Activated CD8-positive, alpha-beta T cell treated with anti-CD3 and anti-CD28 coated beads for 36 hours (primary cell): Measurements from ENCODE around the gene RASAL1. TPM values are rescaled to one million over a fixed set of nuclear protein-coding genes. Genes with fewer than 3 reads are reported as not detected.

Experiments
- ATAC-seq: fragments of 200-7000 bp; cut with Tn5 transposase; one replicate; pipeline ENCODE4 v1.10.0; 2021; ENCODE audit warnings: mild to moderate bottlenecking, moderate library complexity
- CTCF ChIA-PET: fragments of 350-600 bp; sonication (Branson Sonifier 250); formaldehyde crosslinking; loops from one replicate; lab custom pipeline; 2021; ENCODE audit warnings: antibody characterized with exemption; lab: Charles Lee
- POLR2A ChIA-PET: fragments of 350-600 bp; sonication (Branson Sonifier 250); formaldehyde crosslinking; loops from one replicate; lab custom pipeline; 2021; ENCODE audit warnings: antibody characterized with exemption; lab: Charles Lee
- DNase-seq: peaks from one replicate; pipeline ENCODE4 v3.0.0-alpha.2; 2020
- H3K27ac Mint-ChIP-seq: one replicate; pipeline ENCODE4 v1.8.0; 2021; ENCODE audit warnings: mild to moderate bottlenecking, mixed read lengths
- H3K27me3 Mint-ChIP-seq: one replicate; pipeline ENCODE4 v1.8.0; 2021; ENCODE audit warnings: mixed read lengths
- H3K36me3 Mint-ChIP-seq: one replicate; pipeline ENCODE4 v1.8.0; 2021; ENCODE audit warnings: low read depth, mixed read lengths
- H3K4me1 Mint-ChIP-seq: one replicate; pipeline ENCODE4 v1.8.0; 2021; ENCODE audit warnings: low read depth, mixed read lengths
- H3K4me3 Mint-ChIP-seq: one replicate; pipeline ENCODE4 v1.8.0; 2021; ENCODE audit warnings: mild to moderate bottlenecking, moderate library complexity, mixed read lengths
- H3K9me3 Mint-ChIP-seq: one replicate; pipeline ENCODE4 v1.8.0; 2021; ENCODE audit warnings: mixed read lengths
- intact Hi-C: fragments of 100-400 bp; cut with micrococcal nuclease; formaldehyde crosslinking; loops from one replicate; pipeline ENCODE4 v1.10.0; 2022
- total RNA-seq, 2 experiments: library from RNA; stranded (reverse); gene quantifications; one replicate each; pipeline ENCODE4 v1.2.3, GENCODE V29; 2021
- TF ChIP-seq, protein P1 (sequence below): fragments of 200-600 bp; IDR thresholded peaks from one replicate; pipeline ENCODE4 v1.8.0; 2022; ENCODE audit warnings: antibody characterized with exemption, mild to moderate bottlenecking

Gene RASAL1
- total RNA-seq, 2 experiments from 2014 or later = 9.8 to 12.4 TPM

DNA sequence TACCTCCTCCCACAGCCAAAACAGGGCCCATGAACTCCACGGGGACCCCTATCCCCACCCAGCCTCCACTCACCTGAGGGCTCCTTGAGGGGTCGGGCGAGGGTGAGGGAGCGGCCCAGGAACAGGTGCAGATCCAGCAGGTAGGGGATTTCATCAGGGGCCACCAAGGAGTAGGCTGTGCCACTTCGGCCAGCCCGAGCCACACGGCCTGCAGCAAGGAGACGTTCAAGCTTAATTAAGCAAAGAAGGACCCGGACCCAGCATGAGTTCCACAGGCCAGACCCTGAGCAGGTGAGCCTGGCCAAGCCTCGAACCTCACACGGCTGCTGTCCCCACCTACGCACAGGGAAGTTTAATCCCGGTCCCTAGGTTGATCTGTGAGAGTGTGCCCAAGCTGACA, 34.1 kb upstream of the RASAL1 start:
- POLR2A ChIA-PET = interaction anchor here (1.1 to 3.6 kb wide), 3 partner anchors 8 to 63 kb away, joined by 3 to 18 read pairs (median 3); no protein-coding TSS in a partner anchor
- Mint-ChIP-seq H3K27me3 (no peaks in the 10 kb centered on the region), H3K9me3 (no peaks in the 10 kb centered on the region), H3K4me1 (no peaks in the 10 kb centered on the region), H3K27ac (no peak overlapping the region), H3K4me3 (no peak overlapping the region), H3K36me3 (peaks cover 59% of the 10 kb centered on the region)
- ATAC-seq (no peak), DNase-seq (no peak)
- CTCF ChIA-PET = interaction anchor here (1.1 to 10.2 kb wide), 3 partner anchors 11 to 119 kb away, joined by 3 to 77 read pairs (median 4); partner anchors contain the start of gene RASAL1
- intact Hi-C loops = no loop called here
- TF ChIP-seq, protein P1, sequence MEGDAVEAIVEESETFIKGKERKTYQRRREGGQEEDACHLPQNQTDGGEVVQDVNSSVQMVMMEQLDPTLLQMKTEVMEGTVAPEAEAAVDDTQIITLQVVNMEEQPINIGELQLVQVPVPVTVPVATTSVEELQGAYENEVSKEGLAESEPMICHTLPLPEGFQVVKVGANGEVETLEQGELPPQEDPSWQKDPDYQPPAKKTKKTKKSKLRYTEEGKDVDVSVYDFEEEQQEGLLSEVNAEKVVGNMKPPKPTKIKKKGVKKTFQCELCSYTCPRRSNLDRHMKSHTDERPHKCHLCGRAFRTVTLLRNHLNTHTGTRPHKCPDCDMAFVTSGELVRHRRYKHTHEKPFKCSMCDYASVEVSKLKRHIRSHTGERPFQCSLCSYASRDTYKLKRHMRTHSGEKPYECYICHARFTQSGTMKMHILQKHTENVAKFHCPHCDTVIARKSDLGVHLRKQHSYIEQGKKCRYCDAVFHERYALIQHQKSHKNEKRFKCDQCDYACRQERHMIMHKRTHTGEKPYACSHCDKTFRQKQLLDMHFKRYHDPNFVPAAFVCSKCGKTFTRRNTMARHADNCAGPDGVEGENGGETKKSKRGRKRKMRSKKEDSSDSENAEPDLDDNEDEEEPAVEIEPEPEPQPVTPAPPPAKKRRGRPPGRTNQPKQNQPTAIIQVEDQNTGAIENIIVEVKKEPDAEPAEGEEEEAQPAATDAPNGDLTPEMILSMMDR = no peak

GRCh38 chr12:113167868-113168267, 32.3 kb upstream of the RASAL1 start:
- H3K9me3 Mint-ChIP-seq = no peaks in the 10 kb centered on the region
- H3K36me3 Mint-ChIP-seq = peaks cover 56% of the 10 kb centered on the region
- POLR2A ChIA-PET = interaction anchor here (1.7 kb wide), 1 partner anchor 9 kb away, joined by 7 read pairs; no protein-coding TSS in a partner anchor
- no peaks in the 10 kb centered on the region for H3K4me1 Mint-ChIP-seq
- no peak overlapping the region for H3K27ac Mint-ChIP-seq
- no peak overlapping the region for H3K4me3 Mint-ChIP-seq
- intact Hi-C loops = no loop called here
- CTCF ChIA-PET = no interaction called here
- TF ChIP-seq, protein P1 = no peak
- ATAC-seq = no peak
- H3K27me3 Mint-ChIP-seq = no peaks in the 10 kb centered on the region
- DNase-seq = no peak

DNA sequence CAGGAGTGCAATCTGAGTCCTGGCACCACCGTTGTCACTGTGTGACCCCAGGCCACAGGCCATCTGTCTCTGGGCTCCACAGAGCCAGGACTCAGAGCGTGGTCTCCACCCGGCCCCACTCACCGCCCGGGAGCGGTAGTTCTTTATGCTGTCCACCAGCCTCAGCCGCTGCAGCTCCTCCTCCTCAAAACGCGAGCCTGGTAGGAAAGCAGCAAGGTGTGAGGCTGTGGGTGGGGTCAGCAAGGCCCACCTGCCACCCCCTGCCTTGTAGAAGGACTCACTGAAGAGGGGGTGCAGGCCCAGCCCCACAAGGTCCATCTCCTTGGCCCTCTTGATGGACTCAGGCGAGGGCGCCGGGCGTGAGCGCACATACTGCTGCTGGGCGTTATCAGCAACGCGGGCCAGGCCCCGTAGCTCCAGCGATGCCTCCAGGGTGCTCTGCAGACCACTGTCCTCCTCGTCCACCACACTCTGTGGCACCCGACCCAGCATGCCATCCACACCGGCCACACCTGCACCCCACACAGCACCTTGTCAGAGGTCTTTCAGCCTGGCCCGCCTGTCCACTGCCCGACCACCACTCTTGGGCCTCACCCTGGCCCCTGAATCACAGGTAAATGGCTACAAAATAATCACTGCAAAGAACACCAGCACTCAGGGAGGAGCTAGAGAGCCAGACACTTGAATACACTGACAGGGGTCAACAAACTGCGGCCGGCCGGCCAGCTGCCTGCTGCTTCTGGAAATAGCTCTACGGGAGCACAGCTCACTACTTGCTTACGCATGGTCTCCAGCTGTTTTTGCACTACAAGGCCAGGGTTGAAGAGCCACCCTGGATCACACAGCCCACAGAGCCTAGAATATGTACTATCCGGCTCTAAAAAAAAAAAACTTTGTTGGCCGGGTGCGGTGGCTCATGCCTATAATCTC, 30.2 kb upstream of the RASAL1 start:
- intact Hi-C loops = no loop called here
- Mint-ChIP-seq H3K4me3 (no peak overlapping the region), H3K27ac (no peak overlapping the region), H3K27me3 (no peaks in the 10 kb centered on the region), H3K36me3 (peaks cover 46% of the 10 kb centered on the region), H3K9me3 (no peaks in the 10 kb centered on the region), H3K4me1 (no peaks in the 10 kb centered on the region)
- ATAC-seq (no peak), DNase-seq (no peak)
- ChIA-PET CTCF (interaction anchor here (1.2 to 1.9 kb wide), 3 partner anchors 9 to 173 kb away, joined by 4 to 10 read pairs (median 8); no protein-coding TSS in a partner anchor), POLR2A (interaction anchor here (0.7 to 2.3 kb wide), 3 partner anchors 8 to 11 kb away, joined by 3 to 9 read pairs (median 8); no protein-coding TSS in a partner anchor)
- TF ChIP-seq, protein P1 = no peak

DNA sequence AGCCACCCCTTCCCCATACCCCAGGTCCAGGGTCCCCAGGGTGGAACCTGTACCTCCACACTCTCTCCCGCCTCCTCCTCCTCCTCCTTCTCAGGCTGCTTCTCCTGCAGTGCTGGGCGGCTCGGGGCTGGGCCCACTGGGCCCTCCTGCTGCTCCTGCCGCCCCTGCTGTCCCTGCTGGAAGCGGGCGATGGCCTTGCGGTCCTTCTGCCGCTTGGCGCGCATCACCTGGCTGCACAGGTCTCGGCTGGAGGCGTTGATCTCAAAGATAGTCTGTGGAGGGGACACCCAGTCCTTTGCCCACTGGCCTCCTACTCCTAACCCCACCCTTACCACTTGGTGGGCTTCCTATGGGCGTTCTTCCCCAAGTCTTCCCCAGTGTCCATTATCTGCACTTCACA, 28.5 kb upstream of the RASAL1 start:
- peaks cover 41% of the 10 kb centered on the region for H3K36me3 Mint-ChIP-seq
- no peak overlapping the region for H3K4me3 Mint-ChIP-seq
- DNase-seq = no peak
- intact Hi-C loops = no loop called here
- no peaks in the 10 kb centered on the region for H3K27me3 Mint-ChIP-seq
- ChIA-PET POLR2A (interaction anchor here (2.3 kb wide), 1 partner anchor 12 kb away, joined by 8 read pairs; no protein-coding TSS in a partner anchor), CTCF (interaction anchor here (1.0 kb wide), 1 partner anchor 10 kb away, joined by 3 read pairs; no protein-coding TSS in a partner anchor)
- no peaks in the 10 kb centered on the region for H3K4me1 Mint-ChIP-seq
- no peak overlapping the region for H3K27ac Mint-ChIP-seq
- H3K9me3 Mint-ChIP-seq = no peaks in the 10 kb centered on the region
- no peak for ATAC-seq
- TF ChIP-seq, protein P1 = no peak
